HepG2 (cell line): ENCODE measurements around the gene ADAMTS4. TPM values are rescaled to one million over a fixed set of nuclear protein-coding genes. Genes with fewer than 3 reads are reported as not detected.
A peak's percentile ranks its signal among the peaks of the same experiment; 100 is the strongest.

Experiments
- FOXO1 ChIP-seq: sonication (generic); formaldehyde crosslinking; IDR thresholded peaks from 2 replicates; pipeline ENCODE4 v1.4.0; 2020; ENCODE audit warnings: missing genetic modification reagents
- HMG20B ChIP-seq: conservative IDR thresholded peaks from 2 replicates; pipeline ENCODE4 v1.6.1; 2016; ENCODE audit warnings: missing genetic modification reagents, missing compliant biosample characterization
- KDM1A ChIP-seq: IDR thresholded peaks from 2 replicates; pipeline ENCODE4 v1.6.1; 2016; ENCODE audit warnings: missing compliant biosample characterization
- TBP ChIP-seq: sonication (generic); formaldehyde crosslinking; IDR thresholded peaks from 2 replicates; pipeline ENCODE4 v1.5.0; 2020; ENCODE audit warnings: missing genetic modification reagents
- ZHX1 ChIP-seq: sonication (generic); formaldehyde crosslinking; IDR thresholded peaks from 2 replicates; pipeline ENCODE4 v1.8.1; 2022; ENCODE audit warnings: low read depth, mild to moderate bottlenecking, missing genetic modification reagents
- ZNF34 ChIP-seq: sonication (generic); formaldehyde crosslinking; IDR thresholded peaks from 2 replicates; pipeline ENCODE4 v1.4.0; 2020; ENCODE audit warnings: mild to moderate bottlenecking, missing genetic modification reagents, borderline replicate concordance
- ZNF350 ChIP-seq: sonication (generic); formaldehyde crosslinking; IDR thresholded peaks from 2 replicates; pipeline ENCODE4 v1.4.0; 2020; ENCODE audit warnings: mild to moderate bottlenecking, low read depth, missing genetic modification reagents, borderline replicate concordance
- ZNF607 ChIP-seq: sonication (generic); formaldehyde crosslinking; IDR thresholded peaks from 2 replicates; pipeline ENCODE4 v1.5.1; 2020; ENCODE audit warnings: missing genetic modification reagents, mild to moderate bottlenecking, borderline replicate concordance
- ZNF609 ChIP-seq: sonication (generic); formaldehyde crosslinking; IDR thresholded peaks from 2 replicates; pipeline ENCODE4 v1.4.0; 2020; ENCODE audit warnings: mild to moderate bottlenecking, missing genetic modification reagents, borderline replicate concordance
- ZNF766 ChIP-seq: sonication (generic); formaldehyde crosslinking; IDR thresholded peaks from 2 replicates; pipeline ENCODE4 v1.5.0; 2020; ENCODE audit warnings: missing genetic modification reagents, borderline replicate concordance
- ZNF816 ChIP-seq: sonication (generic); formaldehyde crosslinking; IDR thresholded peaks from 2 replicates; pipeline ENCODE4 v1.8.0; 2022; ENCODE audit warnings: missing genetic modification reagents, mild to moderate bottlenecking, borderline replicate concordance
- polyA plus RNA-seq, 8 experiments: library from polyadenylated mRNA; depleted of rRNA in 3 of 8; stranded (reverse) in 7 of 8; unstranded in 1 of 8; fragments of >200 nt; fragmentation: Illumina TruSeq in 4 of 8; extraction: Trizol in 4 of 8; gene quantifications; 2 replicates each; pipeline versions ENCODE4 v1.2.1 to v1.2.3, GENCODE V29; 2011 to 2016; ENCODE audit warnings: low read depth in 4 of 8, missing spikeins in 1 of 8, mixed read lengths in 1 of 8; ENCODE audit not compliant: insufficient read depth in 1 of 8
- total RNA-seq, 5 experiments: library from RNA; depleted of rRNA; stranded (reverse); fragments of >200 nt; fragmentation: Illumina TruSeq; extraction: Trizol; gene quantifications; 2 replicates each; pipeline ENCODE4 v1.2.3, GENCODE V29; 2016; ENCODE audit warnings: low read depth in 1 of 5

The ADAMTS4 gene
- total and polyA plus RNA-seq, 2 of the 13 experiments (the other 11 are each of a cell fraction or from before 2014, with no cell fraction given): 0.51 to 1.7 TPM

DNA sequence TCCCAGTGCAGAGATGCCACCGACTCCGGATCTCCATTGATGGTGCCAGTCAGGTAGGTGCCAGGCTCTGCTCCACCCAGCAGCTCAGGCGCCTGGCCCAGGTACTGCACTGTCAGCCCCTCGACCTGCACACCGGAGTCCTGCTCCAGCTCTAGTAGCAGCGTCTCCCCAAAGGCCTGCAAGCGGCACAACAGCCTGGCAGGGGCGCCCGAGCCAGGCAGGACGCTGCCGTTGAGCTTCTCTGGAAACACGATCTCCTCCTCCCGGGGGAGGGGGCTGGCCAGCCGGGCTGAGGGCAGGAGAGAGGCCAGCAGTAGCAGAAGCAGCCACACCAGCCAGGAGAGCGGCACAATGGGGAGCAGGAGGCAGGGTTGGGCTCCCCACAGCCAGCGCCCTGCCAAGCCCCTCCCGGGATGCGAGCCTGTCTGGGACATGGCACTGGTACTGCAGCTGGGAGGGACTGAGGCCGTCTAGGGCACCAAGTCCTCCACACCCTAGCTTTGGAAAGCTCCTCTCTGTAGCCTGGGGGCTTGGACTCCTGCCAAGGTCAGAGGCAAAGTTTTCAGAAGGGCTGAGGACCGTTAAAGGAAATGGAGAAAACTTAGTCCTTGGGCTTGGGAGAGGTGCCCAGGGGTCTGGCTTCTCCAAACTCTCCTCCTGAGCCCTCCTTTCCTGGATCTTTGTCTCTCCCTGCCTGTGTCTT, 509 bp downstream of the ADAMTS4 start (continued):
- TF ChIP-seq ZNF766: no peak
- no peak; the same call in 1 of the 2 replicates for TF ChIP-seq ZNF350 (CRISPR knock-in tag)
- no peak for TF ChIP-seq FOXO1
- no peak for TF ChIP-seq TBP
- TF ChIP-seq ZNF607 (CRISPR knock-in tag): peak; percentile 50; the same call in 1 of the 2 replicates
- no peak for TF ChIP-seq HMG20B
- 0 out of 2 replicates have a peak, but pooled peaks have one; percentile 26 for TF ChIP-seq ZNF609 (CRISPR knock-in tag)
- no peak; the same call in 1 of the 2 replicates for TF ChIP-seq ZNF34 (CRISPR knock-in tag)
- no peak for TF ChIP-seq ZNF816 (CRISPR knock-in tag)
- no peak for TF ChIP-seq KDM1A
- no peak for TF ChIP-seq ZHX1 (CRISPR knock-in tag)
